ENCODE measurements around the gene CT47A1. TPM values are rescaled to one million over a fixed set of nuclear protein-coding genes. Genes with fewer than 3 reads are reported as not detected.

CT47A1 gene
- total RNA-seq, 1 donor from 2014 or later: not detected

Other genes with a start within 250 kb of the CT47A1 start
- not detected in 2 replicates for gene CT47B1, start 109.9 kb downstream of the CT47A1 start, total RNA-seq
- not detected in 2 replicates for gene CT47A11, start 48.6 kb downstream of the CT47A1 start, total RNA-seq
- not detected in 2 replicates for gene CT47A10, start 43.7 kb downstream of the CT47A1 start, total RNA-seq
- gene CT47A9, start 38.9 kb downstream of the CT47A1 start, total RNA-seq: not detected in 2 replicates
- gene CT47A8, start 34.0 kb downstream of the CT47A1 start, total RNA-seq: not detected in 2 replicates
- not detected in 2 replicates for gene CT47A7, start 29.2 kb downstream of the CT47A1 start, total RNA-seq
- not detected in 2 replicates for gene CT47A6, start 24.3 kb downstream of the CT47A1 start, total RNA-seq
- not detected in 2 replicates for gene CT47A5, start 19.4 kb downstream of the CT47A1 start, total RNA-seq
- not detected in 2 replicates for gene CT47A4, start 14.6 kb downstream of the CT47A1 start, total RNA-seq
- not detected in 2 replicates for gene CT47A3, start 9.7 kb downstream of the CT47A1 start, total RNA-seq
- not detected in 2 replicates for gene CT47A2, start 4.8 kb downstream of the CT47A1 start, total RNA-seq
- 0.68 and 0.95 TPM in 2 replicates for gene GLUD2, start 61.9 kb upstream of the CT47A1 start, total RNA-seq